Measurements from ENCODE around the gene CTXND2. TPM values are rescaled to one million over a fixed set of nuclear protein-coding genes. Genes with fewer than 3 reads are reported as not detected.
A peak's percentile ranks its signal among the peaks of the same experiment; 100 is the strongest.

The CTXND2 gene
- total and polyA plus RNA-seq, 2 of the 13 experiments (the other 11 are each of a cell fraction or from before 2014, with no cell fraction given) = not detected

DNA sequence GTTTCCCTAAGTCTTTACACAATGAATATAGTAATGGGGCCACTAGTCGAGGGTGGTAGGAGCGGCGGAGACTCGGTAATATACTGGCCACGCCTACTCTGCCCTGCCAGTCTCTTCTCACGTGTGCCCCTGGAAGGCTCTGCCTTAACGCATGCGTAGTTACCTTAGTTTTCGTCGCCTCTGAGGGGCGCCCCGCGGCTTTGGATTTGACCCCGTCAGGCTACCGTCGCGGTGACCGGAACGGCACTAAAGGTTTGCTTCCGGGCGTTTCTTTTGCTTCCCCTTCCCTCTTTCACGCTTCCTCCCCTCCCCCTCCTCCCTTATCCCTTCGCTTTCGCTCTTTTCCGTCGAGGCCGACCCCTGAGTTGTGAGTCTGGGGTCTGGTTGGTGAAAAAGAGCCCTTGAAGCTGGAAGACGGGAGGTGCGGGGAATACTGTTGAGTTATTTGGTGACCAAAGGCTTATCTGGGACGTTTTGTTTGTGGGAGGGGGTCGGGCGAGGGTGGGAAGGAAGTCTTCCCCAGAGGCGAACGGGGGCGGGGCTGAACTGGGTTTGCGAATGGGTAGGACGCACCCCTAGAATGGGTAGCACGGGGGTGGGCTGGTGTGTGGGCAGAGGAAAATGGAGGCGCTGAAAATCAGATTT, 39.3 kb downstream of the CTXND2 start, which contains the start of gene SETDB1 (continued):
- TF ChIP-seq, protein P1, sequence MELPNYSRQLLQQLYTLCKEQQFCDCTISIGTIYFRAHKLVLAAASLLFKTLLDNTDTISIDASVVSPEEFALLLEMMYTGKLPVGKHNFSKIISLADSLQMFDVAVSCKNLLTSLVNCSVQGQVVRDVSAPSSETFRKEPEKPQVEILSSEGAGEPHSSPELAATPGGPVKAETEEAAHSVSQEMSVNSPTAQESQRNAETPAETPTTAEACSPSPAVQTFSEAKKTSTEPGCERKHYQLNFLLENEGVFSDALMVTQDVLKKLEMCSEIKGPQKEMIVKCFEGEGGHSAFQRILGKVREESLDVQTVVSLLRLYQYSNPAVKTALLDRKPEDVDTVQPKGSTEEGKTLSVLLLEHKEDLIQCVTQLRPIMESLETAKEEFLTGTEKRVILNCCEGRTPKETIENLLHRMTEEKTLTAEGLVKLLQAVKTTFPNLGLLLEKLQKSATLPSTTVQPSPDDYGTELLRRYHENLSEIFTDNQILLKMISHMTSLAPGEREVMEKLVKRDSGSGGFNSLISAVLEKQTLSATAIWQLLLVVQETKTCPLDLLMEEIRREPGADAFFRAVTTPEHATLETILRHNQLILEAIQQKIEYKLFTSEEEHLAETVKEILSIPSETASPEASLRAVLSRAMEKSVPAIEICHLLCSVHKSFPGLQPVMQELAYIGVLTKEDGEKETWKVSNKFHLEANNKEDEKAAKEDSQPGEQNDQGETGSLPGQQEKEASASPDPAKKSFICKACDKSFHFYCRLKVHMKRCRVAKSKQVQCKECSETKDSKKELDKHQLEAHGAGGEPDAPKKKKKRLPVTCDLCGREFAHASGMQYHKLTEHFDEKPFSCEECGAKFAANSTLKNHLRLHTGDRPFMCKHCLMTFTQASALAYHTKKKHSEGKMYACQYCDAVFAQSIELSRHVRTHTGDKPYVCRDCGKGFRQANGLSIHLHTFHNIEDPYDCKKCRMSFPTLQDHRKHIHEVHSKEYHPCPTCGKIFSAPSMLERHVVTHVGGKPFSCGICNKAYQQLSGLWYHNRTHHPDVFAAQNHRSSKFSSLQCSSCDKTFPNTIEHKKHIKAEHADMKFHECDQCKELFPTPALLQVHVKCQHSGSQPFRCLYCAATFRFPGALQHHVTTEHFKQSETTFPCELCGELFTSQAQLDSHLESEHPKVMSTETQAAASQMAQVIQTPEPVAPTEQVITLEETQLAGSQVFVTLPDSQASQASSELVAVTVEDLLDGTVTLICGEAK (IDR thresholded peaks at IDR 0.05) = peak; percentile 59
- TF ChIP-seq, protein P1 (CRISPR knock-in tag; IDR thresholded peaks at IDR 0.05) = peak; percentile 59; the same call in 1 of the 2 replicates
- TF ChIP-seq, protein P2, sequence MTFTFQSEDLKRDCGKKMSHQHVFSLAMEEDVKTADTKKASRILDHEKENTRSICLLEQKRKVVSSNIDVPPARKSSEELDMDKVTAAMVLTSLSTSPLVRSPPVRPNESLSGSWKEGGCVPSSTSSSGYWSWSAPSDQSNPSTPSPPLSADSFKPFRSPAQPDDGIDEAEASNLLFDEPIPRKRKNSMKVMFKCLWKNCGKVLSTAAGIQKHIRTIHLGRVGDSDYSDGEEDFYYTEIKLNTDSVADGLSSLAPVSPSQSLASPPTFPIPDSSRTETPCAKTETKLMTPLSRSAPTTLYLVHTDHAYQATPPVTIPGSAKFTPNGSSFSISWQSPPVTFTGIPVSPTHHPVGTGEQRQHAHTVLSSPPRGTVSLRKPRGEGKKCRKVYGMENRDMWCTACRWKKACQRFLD (CRISPR knock-in tag; IDR thresholded peaks at IDR 0.05; ENCODE audit: borderline replicate concordance) = peak; percentile 26; the same call in 1 of the 2 replicates
- TF ChIP-seq, protein P3, sequence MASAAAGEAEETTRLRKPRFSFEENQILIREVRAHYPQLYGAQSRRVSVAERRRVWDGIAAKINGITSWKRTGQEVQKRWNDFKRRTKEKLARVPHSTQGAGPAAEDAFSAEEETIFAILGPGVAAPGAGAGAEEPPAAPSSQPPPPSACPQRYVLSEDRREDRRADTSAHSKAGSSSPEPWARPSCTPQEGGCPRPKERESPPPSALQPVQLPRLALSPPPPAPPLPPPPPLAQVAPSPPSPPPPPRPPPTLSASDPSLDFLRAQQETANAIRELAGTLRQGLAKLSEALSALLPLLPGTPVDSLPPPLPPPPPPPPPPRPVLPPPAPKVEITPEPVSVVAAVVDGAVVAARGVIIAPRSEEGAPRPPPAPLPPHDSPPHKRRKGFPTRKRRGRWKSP (CRISPR knock-in tag; IDR thresholded peaks at IDR 0.05) = peak; percentile 54; the same call in 1 of the 2 replicates
- TF ChIP-seq ZNF724P (CRISPR knock-in tag; IDR thresholded peaks at IDR 0.05; ENCODE audit: borderline replicate concordance) = no peak
- TF ChIP-seq KMT2A (CRISPR knock-in tag; IDR thresholded peaks at IDR 0.05) = 0 out of 2 replicates have a peak, but pooled peaks have one; percentile 80
- TF ChIP-seq MEF2D (CRISPR knock-in tag; IDR thresholded peaks at IDR 0.05) = peak; percentile 42
- TF ChIP-seq, protein P4, sequence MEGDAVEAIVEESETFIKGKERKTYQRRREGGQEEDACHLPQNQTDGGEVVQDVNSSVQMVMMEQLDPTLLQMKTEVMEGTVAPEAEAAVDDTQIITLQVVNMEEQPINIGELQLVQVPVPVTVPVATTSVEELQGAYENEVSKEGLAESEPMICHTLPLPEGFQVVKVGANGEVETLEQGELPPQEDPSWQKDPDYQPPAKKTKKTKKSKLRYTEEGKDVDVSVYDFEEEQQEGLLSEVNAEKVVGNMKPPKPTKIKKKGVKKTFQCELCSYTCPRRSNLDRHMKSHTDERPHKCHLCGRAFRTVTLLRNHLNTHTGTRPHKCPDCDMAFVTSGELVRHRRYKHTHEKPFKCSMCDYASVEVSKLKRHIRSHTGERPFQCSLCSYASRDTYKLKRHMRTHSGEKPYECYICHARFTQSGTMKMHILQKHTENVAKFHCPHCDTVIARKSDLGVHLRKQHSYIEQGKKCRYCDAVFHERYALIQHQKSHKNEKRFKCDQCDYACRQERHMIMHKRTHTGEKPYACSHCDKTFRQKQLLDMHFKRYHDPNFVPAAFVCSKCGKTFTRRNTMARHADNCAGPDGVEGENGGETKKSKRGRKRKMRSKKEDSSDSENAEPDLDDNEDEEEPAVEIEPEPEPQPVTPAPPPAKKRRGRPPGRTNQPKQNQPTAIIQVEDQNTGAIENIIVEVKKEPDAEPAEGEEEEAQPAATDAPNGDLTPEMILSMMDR (CRISPR knock-in tag; IDR thresholded peaks at IDR 0.05) = peak; percentile 68
- peak; percentile 42 for TF ChIP-seq RBM39 (IDR thresholded peaks at IDR 0.05; ENCODE audit: low read depth, low read length, poor library complexity, severe bottlenecking)
- TF ChIP-seq ELF1 (CRISPR knock-in tag; IDR thresholded peaks at IDR 0.05) = peak; percentile 88
- TF ChIP-seq FOSL1 (CRISPR knock-in tag; IDR thresholded peaks at IDR 0.05; ENCODE audit: borderline replicate concordance) = no peak
- TF ChIP-seq ZC3H4 (CRISPR knock-in tag; IDR thresholded peaks at IDR 0.05; ENCODE audit: borderline replicate concordance) = no peak; the same call in 1 of the 2 replicates
- TF ChIP-seq STAG1 (CRISPR knock-in tag; IDR thresholded peaks at IDR 0.05) = peak; percentile 8; the same call in 1 of the 2 replicates
